K562 (cell line): ENCODE data around the gene HMG20B. TPM values are rescaled to one million over a fixed set of nuclear protein-coding genes. Genes with fewer than 3 reads are reported as not detected.

ENCODE experiments used
- ARNT ChIP-seq, 2 experiments: fragments of 450-650 bp; IDR thresholded peaks; 2 replicates each; pipeline ENCODE4 v1.6.1; 2016; ENCODE audit warnings: mild to moderate bottlenecking in 1 of 2
- NELFE ChIP-seq: IDR thresholded peaks from 2 replicates; pipeline ENCODE4 v1.6.1; 2011; ENCODE audit warnings: mild to moderate bottlenecking; ENCODE audit not compliant: insufficient read depth, insufficient read length
- REST ChIP-seq, 2 experiments: fragments of 450-650 bp; formaldehyde crosslinking in 1 of 2; IDR thresholded peaks; 2 replicates each; pipeline versions ENCODE4 v1.4.0 to v1.6.1; 2014 to 2020; ENCODE audit warnings: mild to moderate bottlenecking in 2 of 2, borderline replicate concordance in 1 of 2, low read depth in 1 of 2
- STAT5B ChIP-seq: fragments of 250-450 bp; sonication (Bioruptor Pico); IDR thresholded peaks from 2 replicates; pipeline ENCODE4 v1.8.0; 2021; ENCODE audit warnings: mild to moderate bottlenecking, inconsistent platforms
- THAP12 ChIP-seq: fragments of 250-450 bp; sonication (Bioruptor Pico); IDR thresholded peaks from 2 replicates; pipeline ENCODE4 v1.9.0; 2021; ENCODE audit warnings: mild to moderate bottlenecking, inconsistent platforms
- TRIM28 ChIP-seq: fragments of 450-650 bp; IDR thresholded peaks from 2 replicates; pipeline ENCODE4 v1.6.1; 2017
- ZNF311 ChIP-seq: fragments of 250-450 bp; sonication (Bioruptor Pico); IDR thresholded peaks from 2 replicates; pipeline ENCODE4 v1.4.0; 2020; ENCODE audit warnings: mild to moderate bottlenecking, moderate library complexity
- polyA plus RNA-seq, 8 experiments: library from polyadenylated mRNA; depleted of rRNA in 4 of 8; stranded (reverse) in 5 of 8; unstranded in 3 of 8; fragments of >200 nt; fragmentation: Nextera tagmentation in 2 of 8; fragmentation: Illumina TruSeq in 1 of 8; extraction: Ambion mirVana in 2 of 8; extraction: Trizol in 1 of 8; gene quantifications; 2 replicates each; pipeline versions ENCODE4 v1.2.1 to v1.2.3, GENCODE V29; 2011 to 2014; ENCODE audit warnings: inconsistent platforms in 1 of 8, missing spikeins in 1 of 8
- total RNA-seq, 7 experiments: library from RNA; depleted of rRNA in 6 of 7; stranded (reverse); fragments of >200 nt in 6 of 7; fragmentation: Illumina TruSeq in 2 of 7; extraction: Trizol in 2 of 7; gene quantifications; 2 replicates each; pipeline versions ENCODE4 v1.2.1 to v1.2.3, GENCODE V29; 2011 to 2021; ENCODE audit warnings: low replicate concordance in 1 of 7

Gene HMG20B
- total and polyA plus RNA-seq, 9 of the 15 experiments (the other 6 are each of a cell fraction or from before 2014, with no cell fraction given), result 0.35 to 172 (median 38.6) TPM

- TF ChIP-seq REST (IDR thresholded peaks at IDR 0.05; ENCODE audit: borderline replicate concordance), result no peak
- TF ChIP-seq REST (CRISPR knock-in tag; IDR thresholded peaks at IDR 0.05; ENCODE audit: low read depth), result no peak
- TF ChIP-seq TRIM28, result no peak
- TF ChIP-seq ARNT (IDR thresholded peaks at IDR 0.05), result no peak
- TF ChIP-seq THAP12 (CRISPR knock-in tag), result no peak
- no peak for TF ChIP-seq NELFE
- no peak for TF ChIP-seq ZNF311
- no peak for TF ChIP-seq STAT5B (CRISPR knock-in tag)
These were observed 49.5 kb downstream of the HMG20B start (continued) for GRCh38 chr19:3622224-3622623.
